Measurements from ENCODE around the gene CHKA. TPM values are rescaled to one million over a fixed set of nuclear protein-coding genes. Genes with fewer than 3 reads are reported as not detected.

Gene CHKA
- polyA plus RNA-seq, 1 donor (not counting 4 experiments of a cell fraction or from before 2014, with no cell fraction given), result 7.1 TPM

- H3K36me3 ChIP-seq (ENCODE audit: control insufficient read depth in 2 of 2, extremely low read depth in 1 of 2, insufficient read depth in 2 of 2, low read length in 2 of 2), result peaks cover 3 to 7% of the 10 kb centered on the region in 2 experiments
- DNase-seq (ENCODE audit: low read depth, low spot score), result no peak
- H3K4me1 ChIP-seq (ENCODE audit: control insufficient read depth, extremely low read depth, insufficient read depth, low read length), result no peaks in the 10 kb centered on the region
- H3K4me3 ChIP-seq (ENCODE audit: control insufficient read depth in 2 of 3, extremely low read depth in 1 of 3, insufficient read depth in 2 of 3, low read depth in 1 of 3, low read length in 3 of 3), result no peak overlapping the region
- H3K9ac ChIP-seq (ENCODE audit: control insufficient read depth, extremely low read depth, insufficient read depth, low read length), result no peak overlapping the region
- H3K27me3 ChIP-seq (ENCODE audit: control insufficient read depth, extremely low read depth, insufficient read depth, low read length), result no peaks in the 10 kb centered on the region
- H3K27ac ChIP-seq (ENCODE audit: control insufficient read depth, insufficient read depth, low read length), result no peak overlapping the region
- H2AFZ ChIP-seq (ENCODE audit: control insufficient read depth, low read length), result no peak overlapping the region
- FAIRE-seq, result no peak
- no peaks in the 10 kb centered on the region for H3K9me3 ChIP-seq (ENCODE audit: control insufficient read depth, low read depth, low read length)
- H3K9me1 ChIP-seq (ENCODE audit: control insufficient read depth, extremely low read depth, insufficient read depth, low read length), result no peaks in the 10 kb centered on the region
- H4K20me1 ChIP-seq (ENCODE audit: control insufficient read depth, extremely low read depth, insufficient read depth, low read length), result no peaks in the 10 kb centered on the region
- H3K79me2 ChIP-seq (ENCODE audit: control insufficient read depth, insufficient read depth, low read length), result no peaks in the 10 kb centered on the region
- no peak overlapping the region for H3K4me2 ChIP-seq (ENCODE audit: control insufficient read depth, extremely low read depth, insufficient read depth, low read depth, low read length)
- dilution Hi-C loops (cut with MboI; ENCODE audit: extremely low pct_ligation_motif_present, low sequenced_read_pairs), result no loop called here
- TF ChIP-seq CTCF (optimal IDR thresholded peaks at IDR 0.05 in 1 of 3, IDR thresholded peaks at IDR 0.05 in 1 of 3, conservative IDR thresholded peaks at IDR 0.05 in 1 of 3; ENCODE audit: extremely low read depth in 1 of 3, insufficient read depth in 2 of 3, low read length in 3 of 3), result no peak
- no peak for TF ChIP-seq EZH2 (IDR thresholded peaks at IDR 0.05; ENCODE audit: low read length)
Observed at GRCh38 chr11:68064926-68065325, 56.3 kb downstream of the CHKA start.

- no peaks in the 10 kb centered on the region for H3K9me3 ChIP-seq (ENCODE audit: control insufficient read depth, low read depth, low read length)
- no peak overlapping the region for H3K9ac ChIP-seq (ENCODE audit: control insufficient read depth, extremely low read depth, insufficient read depth, low read length)
- no peak for DNase-seq (ENCODE audit: low read depth, low spot score)
- dilution Hi-C loops (cut with MboI; ENCODE audit: extremely low pct_ligation_motif_present, low sequenced_read_pairs), result no loop called here
- no peak overlapping the region for H3K4me2 ChIP-seq (ENCODE audit: control insufficient read depth, extremely low read depth, insufficient read depth, low read depth, low read length)
- H3K4me3 ChIP-seq (ENCODE audit: control insufficient read depth in 2 of 3, extremely low read depth in 1 of 3, insufficient read depth in 2 of 3, low read depth in 1 of 3, low read length in 3 of 3), result no peak overlapping the region
- no peaks in the 10 kb centered on the region for H3K79me2 ChIP-seq (ENCODE audit: control insufficient read depth, insufficient read depth, low read length)
- no peaks in the 10 kb centered on the region for H4K20me1 ChIP-seq (ENCODE audit: control insufficient read depth, extremely low read depth, insufficient read depth, low read length)
- H3K36me3 ChIP-seq (ENCODE audit: control insufficient read depth in 2 of 2, extremely low read depth in 1 of 2, insufficient read depth in 2 of 2, low read length in 2 of 2), result peaks cover 3 to 5% of the 10 kb centered on the region in 2 experiments
- H3K27ac ChIP-seq (ENCODE audit: control insufficient read depth, insufficient read depth, low read length), result no peak overlapping the region
- H3K4me1 ChIP-seq (ENCODE audit: control insufficient read depth, extremely low read depth, insufficient read depth, low read length), result no peaks in the 10 kb centered on the region
- no peak overlapping the region for H2AFZ ChIP-seq (ENCODE audit: control insufficient read depth, low read length)
- H3K9me1 ChIP-seq (ENCODE audit: control insufficient read depth, extremely low read depth, insufficient read depth, low read length), result no peaks in the 10 kb centered on the region
- H3K27me3 ChIP-seq (ENCODE audit: control insufficient read depth, extremely low read depth, insufficient read depth, low read length), result no peaks in the 10 kb centered on the region
- TF ChIP-seq CTCF (optimal IDR thresholded peaks at IDR 0.05 in 1 of 3, IDR thresholded peaks at IDR 0.05 in 1 of 3, conservative IDR thresholded peaks at IDR 0.05 in 1 of 3; ENCODE audit: extremely low read depth in 1 of 3, insufficient read depth in 2 of 3, low read length in 3 of 3) (no peak), EZH2 (IDR thresholded peaks at IDR 0.05; ENCODE audit: low read length) (no peak)
- FAIRE-seq, result no peak
Observed at GRCh38 chr11:68061508-68061907, 59.7 kb downstream of the CHKA start.
